SH-SY5Y (cell line): ENCODE measurements around the gene TTF2.

Experiments used
- GATA2 ChIP-seq: IDR thresholded peaks from 2 replicates; pipeline ENCODE4 v1.6.1; 2011; ENCODE audit warnings: mild to moderate bottlenecking, low read depth, low read length
- GATA3 ChIP-seq: IDR thresholded peaks from 2 replicates; pipeline ENCODE4 v1.6.1; 2011; ENCODE audit warnings: low read depth, mild to moderate bottlenecking, low read length, moderate library complexity

The TTF2 gene

DNA sequence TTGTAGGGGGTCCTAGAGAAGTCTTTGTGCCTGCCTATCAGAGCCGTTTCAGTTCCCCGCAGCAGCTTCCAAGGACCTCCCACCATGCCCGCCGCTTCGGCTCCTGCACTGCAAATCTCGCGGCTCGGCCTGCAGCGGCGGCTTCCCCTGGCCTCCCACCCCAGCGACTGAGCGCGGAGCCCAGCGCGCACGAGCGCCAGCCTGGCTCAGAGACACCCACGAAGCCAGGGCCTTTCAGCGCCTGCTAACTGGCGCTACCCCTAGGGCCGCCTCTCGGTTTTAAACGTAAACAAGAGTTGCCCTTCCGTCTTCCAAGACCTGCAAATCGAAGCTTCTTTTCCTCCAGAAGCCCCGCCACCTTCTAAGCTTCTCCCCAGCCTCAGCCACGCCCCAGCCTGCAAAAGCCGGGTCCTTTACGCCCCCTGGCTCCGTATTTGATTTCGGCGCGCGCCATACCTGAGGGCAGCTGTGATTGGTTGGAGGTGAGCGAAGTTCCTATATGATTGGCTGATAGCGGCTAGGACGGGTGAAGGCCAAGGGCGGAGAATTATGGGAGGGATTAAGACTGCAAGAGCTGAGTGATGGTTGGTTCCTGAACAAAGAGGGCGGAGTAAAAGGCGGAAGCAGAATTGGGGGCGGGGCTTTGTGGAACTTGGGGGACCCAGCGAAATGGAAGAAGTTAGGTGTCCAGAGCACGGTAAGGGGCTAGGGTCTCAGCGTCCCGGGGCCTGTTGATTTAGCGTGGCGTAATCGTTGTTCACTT lies at the start of gene TTF2:
Gene TTF2 (plus strand): TSS at position 649 of the 763 bp plus-strand sequence. CDS start 21 bp downstream, at position 670.
- no peak for TF ChIP-seq GATA3
- TF ChIP-seq GATA2, result no peak

DNA sequence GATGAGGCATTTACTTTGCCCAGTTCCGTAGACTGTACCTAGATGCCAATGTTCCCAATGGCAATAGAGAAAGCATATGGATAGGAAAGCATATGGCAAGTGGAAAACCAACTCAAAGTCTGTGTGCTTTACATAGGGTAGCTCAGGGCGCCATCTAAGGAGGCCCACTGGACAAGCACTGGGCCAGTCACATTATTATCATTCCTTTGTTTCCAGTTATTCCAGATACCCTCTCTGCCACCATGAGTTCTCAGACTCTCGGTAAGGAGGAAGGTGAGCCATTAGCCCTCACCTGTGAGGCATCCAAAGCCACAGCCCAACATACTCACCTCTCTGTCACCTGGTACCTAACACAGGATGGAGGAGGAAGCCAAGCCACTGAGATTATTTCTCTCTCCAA lies 48.8 kb upstream of the TTF2 start:
- TF ChIP-seq GATA3 (no peak), GATA2 (no peak)

DNA sequence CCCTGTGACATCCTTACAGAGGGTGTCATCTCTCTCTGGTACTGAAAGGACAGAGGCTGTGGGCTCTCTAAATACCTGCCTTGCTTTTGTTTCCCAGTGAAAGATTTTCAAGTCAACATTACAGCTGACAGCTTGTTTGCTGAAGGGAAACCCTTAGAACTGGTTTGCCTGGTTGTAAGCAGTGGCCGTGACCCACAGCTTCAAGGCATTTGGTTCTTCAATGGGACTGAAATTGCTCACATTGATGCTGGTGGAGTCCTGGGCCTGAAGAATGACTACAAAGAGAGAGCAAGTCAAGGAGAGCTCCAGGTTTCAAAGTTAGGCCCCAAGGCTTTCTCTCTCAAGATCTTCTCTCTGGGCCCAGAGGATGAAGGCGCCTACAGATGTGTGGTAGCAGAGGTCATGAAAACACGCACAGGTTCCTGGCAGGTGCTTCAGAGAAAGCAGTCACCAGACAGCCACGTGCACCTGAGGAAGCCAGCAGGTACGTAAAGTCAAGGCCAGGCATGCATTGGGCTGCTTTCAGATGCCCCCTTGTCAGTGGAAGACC lies 46.7 kb upstream of the TTF2 start:
- TF ChIP-seq GATA2 (no peak), GATA3 (no peak)

DNA sequence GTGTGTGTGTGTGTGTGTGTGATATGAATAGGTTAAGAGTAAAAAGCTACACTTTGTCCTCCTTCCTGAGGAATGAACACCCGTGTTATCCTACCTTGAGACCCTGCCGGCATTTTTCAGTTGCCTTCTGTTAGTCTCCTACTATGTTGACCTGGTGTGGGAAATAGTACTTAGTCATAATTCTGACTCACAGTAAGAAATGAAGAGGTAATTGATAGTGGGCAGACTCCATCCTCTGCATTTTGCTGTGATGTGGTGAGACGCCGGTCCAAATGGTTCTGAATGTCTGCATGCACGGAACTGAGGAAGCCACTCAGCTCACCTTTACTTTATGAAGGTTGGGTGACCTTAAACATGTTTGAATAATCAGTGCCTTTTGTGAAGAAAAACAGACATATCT lies 45.9 kb upstream of the TTF2 start:
- TF ChIP-seq GATA3 (no peak), GATA2 (no peak)

DNA sequence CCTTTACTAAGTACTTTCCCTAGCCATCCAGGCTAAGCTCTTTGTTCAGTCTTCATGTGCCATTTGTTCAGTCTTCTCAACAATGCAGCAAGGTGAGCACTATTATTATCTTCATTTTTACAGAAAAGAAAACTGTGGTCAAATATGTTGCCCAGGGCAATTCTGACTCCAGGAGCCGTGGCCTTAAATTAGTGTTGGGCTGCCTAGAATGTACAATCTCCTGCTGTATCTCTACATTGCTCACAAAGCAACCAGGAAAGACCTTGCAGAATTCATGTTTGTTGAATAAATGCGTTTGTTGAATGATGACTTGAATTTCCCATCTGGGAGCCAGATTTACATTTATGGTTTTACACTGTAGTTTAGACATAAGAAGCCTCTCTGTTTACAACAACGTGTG lies 44.4 kb upstream of the TTF2 start:
- no peak for TF ChIP-seq GATA3
- TF ChIP-seq GATA2, result peak; percentile 37; the same call in 1 of the 2 replicates

DNA sequence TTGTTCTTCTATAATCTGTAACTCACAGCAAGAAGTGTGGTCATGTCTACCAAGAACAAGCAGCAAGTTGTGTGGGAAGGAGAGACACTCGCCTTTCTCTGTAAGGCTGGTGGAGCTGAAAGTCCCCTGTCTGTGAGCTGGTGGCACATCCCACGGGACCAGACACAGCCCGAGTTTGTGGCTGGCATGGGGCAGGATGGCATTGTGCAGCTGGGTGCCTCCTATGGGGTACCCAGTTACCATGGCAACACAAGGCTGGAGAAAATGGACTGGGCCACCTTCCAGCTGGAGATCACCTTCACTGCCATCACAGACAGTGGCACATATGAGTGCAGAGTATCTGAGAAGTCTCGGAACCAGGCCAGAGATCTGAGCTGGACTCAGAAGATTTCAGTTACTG lies 43.1 kb upstream of the TTF2 start:
- TF ChIP-seq GATA2 (no peak), GATA3 (no peak)

DNA sequence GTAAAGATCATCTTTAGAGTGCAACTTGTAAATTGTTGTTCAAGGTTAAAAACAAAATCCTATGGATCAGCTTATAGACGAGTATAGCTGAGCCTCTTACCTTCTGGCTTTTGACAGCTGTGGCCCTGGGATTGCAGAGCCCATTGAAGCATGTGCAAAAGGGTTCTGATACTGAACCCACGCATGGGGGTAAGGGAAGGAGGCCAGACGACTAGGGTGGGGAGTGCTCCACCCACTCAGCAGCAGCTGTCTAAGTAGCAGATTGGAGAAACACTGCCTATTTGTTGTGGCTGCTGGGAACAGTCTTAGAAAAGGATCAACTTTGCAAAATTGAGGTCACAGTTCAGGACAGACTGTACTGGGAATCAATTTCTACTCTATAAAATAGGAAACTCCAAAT lies 42.5 kb upstream of the TTF2 start:
- no peak for TF ChIP-seq GATA2
- no peak for TF ChIP-seq GATA3

DNA sequence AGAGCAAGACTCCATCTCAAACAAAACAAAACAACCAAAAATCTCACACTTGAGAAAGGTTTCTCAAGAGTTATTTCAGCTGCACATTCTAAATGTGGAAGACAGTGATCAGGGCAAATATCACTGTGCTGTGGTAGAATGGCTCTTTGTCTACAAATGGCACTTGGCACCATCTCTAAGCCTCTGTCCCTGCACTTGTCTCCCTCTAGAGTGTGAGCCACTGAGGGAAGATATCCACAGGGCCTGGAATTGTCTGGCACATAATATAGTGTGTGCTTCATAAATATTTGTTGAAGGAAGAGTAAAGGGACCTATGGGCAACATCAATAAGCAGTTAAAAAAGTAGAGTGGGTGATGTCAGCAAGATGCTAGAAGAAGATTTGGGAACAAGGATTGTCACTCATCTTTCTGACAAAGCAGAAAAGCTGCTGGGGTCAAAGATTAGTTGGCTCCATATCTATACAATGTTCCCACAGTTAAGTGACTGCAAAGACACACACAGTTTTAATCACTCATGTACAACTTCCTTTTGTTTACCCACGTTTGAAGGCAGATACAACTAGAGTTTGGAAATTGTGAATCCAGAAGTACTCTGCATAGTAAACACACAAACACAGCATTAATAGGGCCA lies 39.5 kb upstream of the TTF2 start:
- no peak for TF ChIP-seq GATA2

DNA sequence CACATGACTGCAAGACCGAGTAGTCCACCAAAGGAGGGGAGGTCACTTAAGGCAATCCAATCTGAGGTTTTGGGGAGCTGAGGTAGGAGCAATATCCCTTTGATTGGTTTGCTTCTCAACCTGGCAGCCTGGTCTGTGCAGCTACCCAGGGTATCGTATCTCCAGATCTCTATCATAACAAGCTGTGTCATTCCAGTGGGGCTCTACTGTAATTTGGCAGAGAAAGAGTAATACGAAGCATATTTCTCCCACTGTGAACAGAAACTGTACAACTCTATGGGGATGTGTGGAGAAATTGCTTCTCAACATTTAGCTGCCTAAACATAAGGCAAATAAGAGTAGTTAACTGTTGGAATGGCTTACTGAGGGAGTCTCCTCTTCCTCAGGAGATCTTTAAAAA lies 38.0 kb upstream of the TTF2 start:
- TF ChIP-seq GATA3 (peak; percentile 82), GATA2 (peak; percentile 94)

DNA sequence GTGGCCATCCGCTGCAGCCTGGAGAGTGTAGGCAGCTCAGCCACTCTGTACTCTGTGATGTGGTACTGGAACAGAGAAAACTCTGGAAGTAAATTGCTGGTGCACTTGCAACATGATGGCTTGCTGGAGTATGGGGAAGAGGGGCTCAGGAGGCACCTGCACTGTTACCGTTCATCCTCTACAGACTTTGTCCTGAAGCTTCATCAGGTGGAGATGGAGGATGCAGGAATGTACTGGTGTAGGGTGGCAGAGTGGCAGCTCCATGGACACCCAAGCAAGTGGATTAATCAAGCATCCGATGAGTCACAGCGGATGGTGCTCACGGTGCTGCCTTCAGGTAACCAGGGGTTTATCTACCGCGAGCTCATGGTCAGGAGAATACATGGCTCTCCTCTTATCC lies 34.6 kb upstream of the TTF2 start:
- TF ChIP-seq GATA3 (no peak), GATA2 (no peak)

DNA sequence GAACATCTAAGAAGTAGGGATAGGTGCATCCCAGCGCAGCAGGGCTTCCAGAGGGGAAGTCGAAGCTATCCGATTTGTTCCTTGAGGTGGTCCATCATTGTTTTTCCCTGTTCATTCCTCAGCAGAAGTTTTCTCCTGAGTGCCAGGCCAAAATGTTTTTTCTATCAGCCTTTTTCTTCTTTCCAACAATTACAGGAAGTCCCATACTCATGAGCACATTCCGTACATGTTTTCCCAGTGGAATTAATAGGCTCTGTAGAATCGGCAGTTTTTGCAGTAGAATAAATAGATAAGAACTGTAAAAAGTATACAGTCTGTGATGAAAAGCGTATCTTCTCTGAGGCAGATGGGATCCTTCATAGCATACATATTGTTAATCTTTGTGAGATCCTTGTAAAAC lies 33.8 kb upstream of the TTF2 start:
- TF ChIP-seq GATA3 (no peak), GATA2 (no peak)

DNA sequence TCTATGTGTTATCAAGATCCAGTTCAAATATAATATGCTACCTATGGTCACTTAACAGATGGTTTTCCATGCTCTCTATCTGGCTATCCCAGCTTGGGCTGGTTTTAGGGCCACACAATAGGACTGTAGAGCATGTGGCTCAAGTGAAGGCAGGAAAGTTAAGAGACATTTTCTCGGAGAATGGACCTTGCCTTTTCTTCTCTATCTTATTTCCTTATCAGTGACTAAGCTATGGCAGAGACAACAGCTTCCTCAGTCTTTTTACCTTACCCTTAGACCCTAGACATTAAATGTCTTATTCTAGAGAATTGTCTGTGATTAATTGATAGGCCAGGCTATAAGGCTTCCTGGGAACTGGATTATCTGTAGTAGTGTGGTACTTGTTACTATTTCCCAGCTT lies 30.4 kb upstream of the TTF2 start:
- no peak for TF ChIP-seq GATA3
- no peak for TF ChIP-seq GATA2

DNA sequence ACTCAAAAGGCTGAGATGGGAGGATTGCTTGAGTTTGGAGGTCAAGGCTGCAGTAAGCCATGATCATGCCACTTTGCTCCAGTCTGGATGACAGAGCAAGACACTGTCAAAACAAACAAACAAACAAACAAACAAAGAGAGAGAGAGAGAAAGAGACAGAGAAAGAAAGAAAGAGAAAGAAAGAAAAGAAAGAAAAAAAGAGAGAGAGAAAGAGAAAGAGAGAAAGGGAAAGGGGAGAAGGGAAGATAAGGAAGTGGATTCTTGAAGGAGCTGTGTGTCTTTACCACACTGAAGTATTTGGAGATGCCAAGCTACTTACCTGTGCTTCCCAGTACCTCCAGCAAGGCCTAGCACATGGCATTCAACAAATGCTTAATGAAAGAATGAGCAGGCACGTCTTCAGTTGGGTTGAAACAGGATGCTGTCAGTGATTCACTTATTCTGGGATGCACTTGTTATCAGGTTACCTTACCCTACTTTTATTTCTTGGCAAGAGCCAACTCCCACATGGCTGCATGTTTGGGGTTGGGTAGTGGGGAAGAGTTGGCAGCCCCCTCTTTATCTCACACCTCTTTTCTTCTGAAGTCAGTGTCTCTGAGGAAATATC lies 29.8 kb upstream of the TTF2 start:
- TF ChIP-seq GATA2 (no peak), GATA3 (no peak)

DNA sequence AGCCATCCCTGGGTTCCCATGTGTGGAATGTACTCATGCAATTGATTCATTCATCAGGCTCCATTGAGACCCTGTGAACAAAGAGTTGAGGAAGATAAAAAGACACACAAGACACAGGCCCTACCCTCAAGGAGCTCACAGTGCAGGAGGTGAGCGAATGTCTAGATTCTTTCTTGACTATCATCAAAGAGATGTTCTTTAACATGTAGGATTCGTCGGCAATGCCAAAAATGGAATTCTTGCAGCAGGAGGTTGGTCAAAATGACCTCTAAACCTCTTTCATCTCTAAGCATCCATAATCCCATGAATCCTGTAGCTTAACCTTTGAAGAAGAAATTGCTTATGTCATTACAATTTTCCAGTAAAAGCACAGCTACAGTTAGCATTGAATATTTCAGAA lies 27.9 kb upstream of the TTF2 start:
- TF ChIP-seq GATA3 (no peak), GATA2 (no peak)
